HUES64 (cell line): ENCODE results near the gene CLDN17.

Experiments
- H3K27ac ChIP-seq: 2 replicates; pipeline ENCODE4 v1.7.0; 2013; ENCODE audit warnings: low read depth, low read length, inconsistent platforms
- H3K27me3 ChIP-seq: 2 replicates; pipeline ENCODE4 v1.6.1; 2013; ENCODE audit warnings: mild to moderate bottlenecking, low read length; ENCODE audit not compliant: insufficient read depth
- H3K36me3 ChIP-seq: 2 replicates; pipeline ENCODE4 v1.6.1; 2013; ENCODE audit warnings: mild to moderate bottlenecking, low read length; ENCODE audit not compliant: insufficient read depth
- H3K4me1 ChIP-seq: 2 replicates; pipeline ENCODE4 v1.6.1; 2013; ENCODE audit warnings: mild to moderate bottlenecking, low read length, moderate library complexity; ENCODE audit not compliant: insufficient read depth
- H3K4me3 ChIP-seq: 2 replicates; pipeline ENCODE4 v1.5.1; 2013; ENCODE audit warnings: mild to moderate bottlenecking, low read length, moderate library complexity
- H3K9ac ChIP-seq: 2 replicates; pipeline ENCODE4 v1.6.1; 2013; ENCODE audit warnings: mild to moderate bottlenecking, low read depth, low read length
- H3K9me3 ChIP-seq: 2 replicates; pipeline ENCODE4 v1.6.1; 2013; ENCODE audit warnings: low read depth, low read length; ENCODE audit not compliant: insufficient read depth
- WGBS: fragments of 150-250, 120-280 bp; methylation state at CpG from one replicate; pipeline ENCODE4 v1.1.7; 2013; ENCODE audit warnings: missing lambda C conversion rate; 5-methylcytosine and 5-hydroxymethylcytosine counted together

The CLDN17 gene

GRCh38 chr21:30117631-30118030 is 49.0 kb downstream of the CLDN17 start:
- no peaks in the 10 kb centered on the region for H3K9me3 ChIP-seq
- H3K27me3 ChIP-seq, result no peaks in the 10 kb centered on the region
- H3K4me1 ChIP-seq, result no peaks in the 10 kb centered on the region
- H3K27ac ChIP-seq, result no peak overlapping the region
- no peak overlapping the region for H3K4me3 ChIP-seq
- no peaks in the 10 kb centered on the region for H3K36me3 ChIP-seq
- 91% methylated on average over 2 of the region's 2 CpGs for WGBS
- H3K9ac ChIP-seq, result no peak overlapping the region

GRCh38 chr21:30116479-30116878 is 50.1 kb downstream of the CLDN17 start:
- WGBS, result 94% methylated on average over 3 of the region's 3 CpGs
- no peaks in the 10 kb centered on the region for H3K36me3 ChIP-seq
- H3K4me1 ChIP-seq, result no peaks in the 10 kb centered on the region
- no peak overlapping the region for H3K9ac ChIP-seq
- no peak overlapping the region for H3K4me3 ChIP-seq
- no peak overlapping the region for H3K27ac ChIP-seq
- H3K27me3 ChIP-seq, result no peaks in the 10 kb centered on the region
- H3K9me3 ChIP-seq, result no peaks in the 10 kb centered on the region
